Vagina (tissue), 2 donors: ENCODE data around the gene MRPL34. TPM values are rescaled to one million over a fixed set of nuclear protein-coding genes. Genes with fewer than 3 reads are reported as not detected.
A peak's percentile ranks its signal among the peaks of the same experiment; 100 is the strongest.

Source experiments
- DNase-seq, 2 donors: peaks; one replicate each; pipeline ENCODE4 v3.0.0-alpha.2; 2017; ENCODE audit errors: extremely low spot score in 2 of 2
- H3K27ac ChIP-seq: fragments of 200-600 bp; sonication (generic); one replicate; pipeline ENCODE4 v1.5.1; 2019
- H3K27me3 ChIP-seq: fragments of 200-600 bp; sonication (generic); one replicate; pipeline ENCODE4 v1.5.1; 2019
- H3K36me3 ChIP-seq, 2 donors: fragments of 200-600 bp; sonication (generic); one replicate each; pipeline ENCODE4 v1.5.1; 2017 to 2019
- H3K4me1 ChIP-seq: fragments of 200-600 bp; sonication (generic); one replicate; pipeline ENCODE4 v1.5.1; 2019
- H3K4me3 ChIP-seq, 2 donors: fragments of 200-600 bp; sonication (generic); 1 replicate in 1 of 2; 2 replicates in 1 of 2; pipeline ENCODE4 v1.5.1; 2016 to 2019
- H3K9me3 ChIP-seq: fragments of 200-600 bp; sonication (generic); one replicate; pipeline ENCODE4 v1.5.1; 2019
- CTCF ChIP-seq, 3 experiments: fragments of 450-650 bp in 2 of 3; fragments of 200-600 bp in 1 of 3; sonication (generic) in 1 of 3; IDR thresholded peaks; one replicate each; pipeline ENCODE4 v1.5.1; 2017 to 2019; ENCODE audit warnings: antibody characterized with exemption in 3 of 3, mild to moderate bottlenecking in 2 of 3, moderate library complexity in 2 of 3
- POLR2A ChIP-seq, 2 donors: fragments of 450-650 bp; IDR thresholded peaks; one replicate each; pipeline ENCODE4 v1.6.1; 2017; ENCODE audit warnings: antibody characterized with exemption in 2 of 2, mild to moderate bottlenecking in 2 of 2, moderate library complexity in 2 of 2
- POLR2AphosphoS5 ChIP-seq, 2 donors: sonication (generic); formaldehyde crosslinking; IDR thresholded peaks; one replicate each; pipeline ENCODE4 v1.9.0; 2017; ENCODE audit warnings: antibody characterized with exemption in 2 of 2, mild to moderate bottlenecking in 2 of 2, low read depth in 1 of 2; ENCODE audit not compliant: insufficient read depth in 1 of 2
- intact Hi-C: fragments of 100-400 bp; cut with DNase I; formaldehyde crosslinking; loops from one replicate; pipeline ENCODE4 v1.15.1; 2023
- total RNA-seq: library from RNA; depleted of rRNA; stranded (reverse); fragments of >200 nt; gene quantifications from one replicate; pipeline ENCODE4 v1.2.3, GENCODE V29; 2016

The MRPL34 gene
- total RNA-seq, 1 donor from 2014 or later = 176 TPM

- Histone ChIP-seq H3K4me3 (no peak overlapping the region), H3K27me3 (peaks cover 7% of the 10 kb centered on the region), H3K9me3 (no peaks in the 10 kb centered on the region), H3K4me1 (peaks cover 53% of the 10 kb centered on the region), H3K27ac (no peak overlapping the region), H3K36me3 (no peaks in the 10 kb centered on the region)
- intact Hi-C loops = no loop called here
- DNase-seq = no peak
- TF ChIP-seq POLR2A (IDR thresholded peaks at IDR 0.05) (no peak), CTCF (IDR thresholded peaks at IDR 0.05) (no peak), POLR2AphosphoS5 (IDR thresholded peaks at IDR 0.05; ENCODE audit: insufficient read depth in 1 of 2, low read depth in 1 of 2) (no peak)
Measured at GRCh38 chr19:17332677-17333581, 27.3 kb downstream of the MRPL34 start.

GRCh38 chr19:17333611-17334413, 28.1 kb downstream of the MRPL34 start:
- Histone ChIP-seq H3K9me3 (no peaks in the 10 kb centered on the region), H3K4me3 (peak overlapping the region; percentile 60 to 66), H3K4me1 (peaks cover 54% of the 10 kb centered on the region), H3K27ac (peak overlapping the region; percentile 60), H3K27me3 (peaks cover 4% of the 10 kb centered on the region), H3K36me3 (no peaks in the 10 kb centered on the region)
- intact Hi-C loops = no loop called here
- DNase-seq = no peak
- TF ChIP-seq POLR2A (IDR thresholded peaks at IDR 0.05) (no peak), POLR2AphosphoS5 (IDR thresholded peaks at IDR 0.05; ENCODE audit: insufficient read depth in 1 of 2, low read depth in 1 of 2) (no peak), CTCF (IDR thresholded peaks at IDR 0.05) (no peak)

DNA sequence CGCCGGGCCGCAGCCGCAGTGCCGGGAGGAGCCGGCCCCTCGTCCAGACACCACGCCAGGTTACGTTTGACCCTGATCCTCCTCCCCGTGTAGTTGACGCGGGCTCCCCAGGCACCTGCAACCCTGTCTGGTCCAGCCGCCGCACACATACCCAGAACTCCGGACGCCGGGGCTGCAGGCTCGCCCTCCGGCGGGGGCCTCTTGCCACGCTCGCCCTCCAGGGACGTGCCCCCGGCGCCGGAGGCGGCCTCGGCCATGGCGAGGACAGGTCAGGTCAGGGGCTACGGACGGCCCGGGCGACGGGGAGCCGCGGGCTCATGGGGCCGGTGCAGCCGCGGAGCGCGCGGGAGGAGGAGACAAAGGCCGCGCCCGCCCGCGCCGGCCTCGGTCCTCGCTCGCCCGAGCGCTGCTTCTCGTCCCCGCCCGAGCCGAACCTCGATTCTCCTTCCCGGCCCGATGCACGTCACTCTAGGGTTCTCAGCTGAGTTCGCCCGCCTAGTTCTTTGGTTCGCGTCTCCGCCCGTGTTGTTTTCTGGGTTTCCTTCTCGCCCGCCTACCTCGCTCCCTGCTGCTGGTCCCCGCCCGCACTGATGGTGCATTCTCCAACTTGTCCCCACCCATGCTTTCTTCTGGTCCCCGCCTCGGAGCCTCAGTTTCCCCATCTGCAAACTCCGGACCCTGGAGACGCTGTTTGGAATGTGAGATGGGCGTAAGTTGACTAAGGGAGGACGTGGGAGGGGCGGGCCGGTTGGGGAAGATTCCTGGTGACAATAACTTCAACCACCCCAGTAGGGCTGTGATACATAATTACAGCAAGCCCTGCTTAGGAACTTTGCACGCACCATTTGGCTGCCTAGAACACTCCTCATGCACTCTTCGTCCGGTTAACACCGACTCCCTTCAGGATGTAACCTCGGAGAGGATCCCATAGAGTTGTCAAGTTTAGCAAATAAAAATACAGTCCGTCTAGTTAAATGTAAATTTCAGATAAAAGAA, 29.0 kb downstream of the MRPL34 start, which contains the start of gene ANO8:
TSS of gene ANO8 (minus strand) at position 442 of the 996 bp plus-strand sequence. CDS start at position 257, 185 bp downstream.
- TF ChIP-seq CTCF (IDR thresholded peaks at IDR 0.05) (no peak), POLR2AphosphoS5 (IDR thresholded peaks at IDR 0.05; ENCODE audit: insufficient read depth in 1 of 2, low read depth in 1 of 2) (peak; percentile 40 to 49)
- DNase-seq = no peak
- intact Hi-C loops = no loop called here
- peaks cover 47% of the 10 kb centered on the region for H3K4me1 ChIP-seq
- H3K4me3 ChIP-seq = peak within 1 kb of the TSS; percentile 60 to 66
- no peaks in the 10 kb centered on the region for H3K27me3 ChIP-seq
- H3K9me3 ChIP-seq = no peaks in the 10 kb centered on the region
- H3K36me3 ChIP-seq = no peaks in the 10 kb centered on the region
- H3K27ac ChIP-seq = peak within 1 kb of the TSS; percentile 60

DNA sequence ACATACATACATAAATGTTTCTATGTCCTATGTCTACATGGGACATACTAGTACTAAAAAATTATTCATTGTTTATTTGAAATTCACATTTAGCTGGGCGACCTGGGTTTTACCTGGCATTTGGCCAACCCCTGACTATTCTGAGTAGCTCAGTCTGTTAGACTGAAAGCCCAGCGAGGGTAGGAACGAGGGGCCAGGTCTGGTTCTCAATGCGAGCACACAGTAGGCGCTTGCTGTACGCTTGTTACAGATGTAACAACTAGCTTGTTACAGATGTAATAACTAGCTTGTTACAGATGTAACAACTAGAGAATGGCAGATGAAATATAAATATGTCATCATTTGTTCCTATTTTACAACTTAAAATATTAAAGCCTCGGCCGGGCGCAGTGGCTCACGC, 29.9 kb downstream of the MRPL34 start:
- no peaks in the 10 kb centered on the region for H3K36me3 ChIP-seq
- TF ChIP-seq CTCF (IDR thresholded peaks at IDR 0.05) (no peak), POLR2A (IDR thresholded peaks at IDR 0.05) (no peak), POLR2AphosphoS5 (IDR thresholded peaks at IDR 0.05; ENCODE audit: insufficient read depth in 1 of 2, low read depth in 1 of 2) (no peak)
- intact Hi-C loops = no loop called here
- no peak overlapping the region for H3K4me3 ChIP-seq
- H3K27me3 ChIP-seq = no peaks in the 10 kb centered on the region
- no peak overlapping the region for H3K27ac ChIP-seq
- no peaks in the 10 kb centered on the region for H3K9me3 ChIP-seq
- H3K4me1 ChIP-seq = peaks cover 51% of the 10 kb centered on the region
- no peak for DNase-seq
